ENCODE results near the gene AP1S1. TPM values are rescaled to one million over a fixed set of nuclear protein-coding genes. Genes with fewer than 3 reads are reported as not detected.

AP1S1 gene
- total and polyA plus RNA-seq, 2 of the 13 experiments (the other 11 are each of a cell fraction or from before 2014, with no cell fraction given): 57.5 to 68.1 TPM

- peak; percentile 95 for TF ChIP-seq ZNF142 (CRISPR knock-in tag; IDR thresholded peaks at IDR 0.05)
- TF ChIP-seq SIX4 (CRISPR knock-in tag; IDR thresholded peaks at IDR 0.05): peak; percentile 87
- peak; percentile 99; the same call in 1 of the 2 replicates for TF ChIP-seq ZNF558 (CRISPR knock-in tag; IDR thresholded peaks at IDR 0.05; ENCODE audit: borderline replicate concordance)
- TF ChIP-seq ZNF724P (CRISPR knock-in tag; IDR thresholded peaks at IDR 0.05; ENCODE audit: borderline replicate concordance): peak; percentile 96; the same call in 1 of the 2 replicates
- peak; percentile 77; the same call in 1 of the 2 replicates for TF ChIP-seq BRF2 (CRISPR knock-in tag; IDR thresholded peaks at IDR 0.05)
- no peak for TF ChIP-seq SUZ12 (IDR thresholded peaks at IDR 0.05; ENCODE audit: low read depth, low read length)
- peak; percentile 93; the same call in 1 of the 2 replicates for TF ChIP-seq ZNF484 (CRISPR knock-in tag; IDR thresholded peaks at IDR 0.05; ENCODE audit: borderline replicate concordance, low read depth)
- TF ChIP-seq ZNF614 (CRISPR knock-in tag; IDR thresholded peaks at IDR 0.05; ENCODE audit: borderline replicate concordance): peak; percentile 95; the same call in 1 of the 2 replicates
- no peak for TF ChIP-seq TRIM22 (IDR thresholded peaks at IDR 0.05)
- TF ChIP-seq NONO (IDR thresholded peaks at IDR 0.05): no peak
- TF ChIP-seq NONO (CRISPR knock-in tag; conservative IDR thresholded peaks at IDR 0.05): peak; percentile 68
- TF ChIP-seq KAT8 (CRISPR knock-in tag; IDR thresholded peaks at IDR 0.05): peak; percentile 91
- peak; percentile 95 for TF ChIP-seq ZNF18 (CRISPR knock-in tag; IDR thresholded peaks at IDR 0.05; ENCODE audit: insufficient replicate concordance)
- TF ChIP-seq ZNF414 (CRISPR knock-in tag; IDR thresholded peaks at IDR 0.05): peak; percentile 90
- TF ChIP-seq AKAP8 (CRISPR knock-in tag; IDR thresholded peaks at IDR 0.05): peak; percentile 96
- peak; percentile 98 for TF ChIP-seq ZNF431 (CRISPR knock-in tag; IDR thresholded peaks at IDR 0.05; ENCODE audit: borderline replicate concordance, low read depth)
- peak; percentile 99 for TF ChIP-seq SNAI1 (CRISPR knock-in tag; IDR thresholded peaks at IDR 0.05; ENCODE audit: borderline replicate concordance)
- TF ChIP-seq GPN1 (CRISPR knock-in tag; IDR thresholded peaks at IDR 0.05; ENCODE audit: borderline replicate concordance): peak; percentile 98
Observed at GRCh38 chr7:101165075-101165957, 11.0 kb downstream of the AP1S1 start, which contains the start of gene VGF (continued).

Data from HepG2 (cell line).